IMR-90 (cell line): ENCODE measurements around the gene SPPL2A. TPM values are rescaled to one million over a fixed set of nuclear protein-coding genes. Genes with fewer than 3 reads are reported as not detected.

ENCODE experiments used
- ATAC-seq: fragments of 200-7000 bp; cut with Tn5 transposase; 2 replicates; pipeline ENCODE4 v1.9.1; 2020; ENCODE audit warnings: low read depth, mild to moderate bottlenecking, moderate library complexity
- BruUV-seq: library from RNA; stranded (reverse); fragments of 400-500 nt; replicated peaks from 2 replicates; lab custom pipeline; 2021; lab: Mats Ljungman, UMichigan
- CTCF ChIA-PET: fragments of 300-600 bp; formaldehyde crosslinking; extraction: SDS; loops from one replicate; lab custom pipeline; 2021; ENCODE audit warnings: antibody characterized with exemption; lab: Yijun Ruan, JAX
- POLR2A ChIA-PET: fragments of 300-600 bp; sonication (Branson Sonifier 250); formaldehyde crosslinking; loops from one replicate; lab custom pipeline; 2022; ENCODE audit warnings: antibody characterized with exemption; ENCODE audit not compliant: unreplicated experiment; lab: Charles Lee
- DNase-seq: peaks from one replicate; pipeline ENCODE4 v3.0.0; 2013
- H2AFZ ChIP-seq: replicated peaks from 2 replicates; pipeline ENCODE3; 2013; ENCODE audit warnings: low read length, mild to moderate bottlenecking; ENCODE audit not compliant: poor library complexity
- H2AK5ac ChIP-seq: 2 replicates; pipeline ENCODE4 v1.6.1; 2013; ENCODE audit warnings: low read depth, low read length, inconsistent platforms
- H2AK9ac ChIP-seq: replicated peaks from 2 replicates; pipeline ENCODE3; 2013; ENCODE audit warnings: mild to moderate bottlenecking, low read depth, low read length, moderate library complexity; ENCODE audit not compliant: poor library complexity
- H2BK120ac ChIP-seq: 2 replicates; pipeline ENCODE4 v1.6.1; 2013; ENCODE audit warnings: low read depth, low read length, inconsistent platforms
- H2BK15ac ChIP-seq: 3 replicates; pipeline ENCODE4 v1.6.1; 2013; ENCODE audit warnings: low read depth, low read length, inconsistent platforms
- H2BK20ac ChIP-seq: 2 replicates; pipeline ENCODE4 v1.6.1; 2013; ENCODE audit warnings: low read depth, mild to moderate bottlenecking, inconsistent platforms, low read length, moderate library complexity
- H2BK5ac ChIP-seq: 2 replicates; pipeline ENCODE4 v1.6.1; 2013; ENCODE audit warnings: mild to moderate bottlenecking, low read depth, low read length, inconsistent platforms; ENCODE audit not compliant: poor library complexity, severe bottlenecking
- H3K14ac ChIP-seq: replicated peaks from 2 replicates; pipeline ENCODE4 v1.6.1; 2013; ENCODE audit warnings: low read depth, low read length, inconsistent platforms
- H3K18ac ChIP-seq: 2 replicates; pipeline ENCODE4 v1.6.1; 2013; ENCODE audit warnings: low read depth, low read length, control low read depth
- H3K23ac ChIP-seq: 2 replicates; pipeline ENCODE4 v1.6.1; 2013; ENCODE audit warnings: low read depth, low read length, inconsistent platforms
- H3K27ac ChIP-seq: 2 replicates; pipeline ENCODE4 v1.5.1; 2013; ENCODE audit warnings: mild to moderate bottlenecking, control low read depth, low read length; ENCODE audit not compliant: insufficient read depth
- H3K27me3 ChIP-seq: 2 replicates; pipeline ENCODE4 v1.6.1; 2013; ENCODE audit warnings: low read length; ENCODE audit not compliant: control insufficient read depth, insufficient read depth
- H3K36me3 ChIP-seq: 2 replicates; pipeline ENCODE4 v1.6.1; 2013; ENCODE audit warnings: low read length, mixed read lengths; ENCODE audit not compliant: control insufficient read depth, insufficient read depth
- H3K4ac ChIP-seq: 2 replicates; pipeline ENCODE4 v1.6.1; 2013; ENCODE audit warnings: low read depth, low read length, inconsistent platforms
- H3K4me1 ChIP-seq: 2 replicates; pipeline ENCODE4 v1.6.1; 2013; ENCODE audit warnings: low read length, mixed read lengths; ENCODE audit not compliant: control insufficient read depth, insufficient read depth
- H3K4me2 ChIP-seq: 2 replicates; pipeline ENCODE4 v1.6.1; 2013; ENCODE audit warnings: low read depth, mild to moderate bottlenecking, control low read depth, low read length, moderate library complexity
- H3K4me3 ChIP-seq: 2 replicates; pipeline ENCODE4 v1.5.1; 2013; ENCODE audit warnings: low read depth, mild to moderate bottlenecking, control low read depth, low read length, moderate library complexity; ENCODE audit not compliant: insufficient read depth
- H3K56ac ChIP-seq: 2 replicates; pipeline ENCODE4 v1.6.1; 2013; ENCODE audit warnings: low read length, inconsistent platforms; ENCODE audit not compliant: insufficient read depth; ENCODE audit errors: extremely low read depth
- H3K79me1 ChIP-seq, 2 experiments: 2 replicates each; pipeline ENCODE4 v1.6.1; 2013; ENCODE audit warnings: low read length in 2 of 2, inconsistent platforms in 1 of 2, low read depth in 1 of 2
- H3K9ac ChIP-seq: 2 replicates; pipeline ENCODE4 v1.6.1; 2013; ENCODE audit warnings: low read depth, low read length, control low read depth
- H3K9me1 ChIP-seq: 2 replicates; pipeline ENCODE4 v1.6.1; 2013; ENCODE audit warnings: low read length, inconsistent platforms; ENCODE audit not compliant: insufficient read depth
- H3K9me3 ChIP-seq: 2 replicates; pipeline ENCODE4 v1.6.1; 2013; ENCODE audit warnings: low read length; ENCODE audit not compliant: control insufficient read depth, insufficient read depth
- H4K20me1 ChIP-seq: 2 replicates; pipeline ENCODE4 v1.6.1; 2013; ENCODE audit warnings: low read length, inconsistent platforms; ENCODE audit not compliant: insufficient read depth
- H4K5ac ChIP-seq: 2 replicates; pipeline ENCODE4 v1.6.1; 2013; ENCODE audit warnings: mild to moderate bottlenecking, low read depth, low read length, control low read depth
- H4K8ac ChIP-seq, 2 experiments: 2 replicates each; pipeline ENCODE4 v1.6.1; 2013; ENCODE audit warnings: low read depth in 2 of 2, low read length in 2 of 2, control low read depth in 1 of 2, inconsistent platforms in 1 of 2
- H4K91ac ChIP-seq: 2 replicates; pipeline ENCODE4 v1.6.1; 2013; ENCODE audit warnings: low read depth, low read length, inconsistent platforms; ENCODE audit not compliant: insufficient read depth
- CEBPB ChIP-seq: IDR thresholded peaks from 2 replicates; pipeline ENCODE4 v1.6.1; 2012; ENCODE audit warnings: low read depth, low read length, improper control_type of control experiment
- NFE2L2 ChIP-seq: fragments of 150-350 bp; IDR thresholded peaks from 2 replicates; pipeline ENCODE4 v1.6.1; 2016; ENCODE audit warnings: low read depth, mild to moderate bottlenecking, low read length
- RAD21 ChIP-seq: IDR thresholded peaks from 2 replicates; pipeline ENCODE4 v1.6.1; 2012; ENCODE audit warnings: low read length, improper control_type of control experiment
- SMC3 ChIP-seq: fragments of 150-350 bp; IDR thresholded peaks from 2 replicates; pipeline ENCODE4 v1.6.1; 2016; ENCODE audit warnings: low read depth, mild to moderate bottlenecking, antibody characterized with exemption, low read length, moderate library complexity
- WGBS, 2 experiments: methylation state at CpG; one replicate each; pipeline versions ENCODE4 v1.1.5 to v1.1.7; 2013; ENCODE audit warnings: missing lambda C conversion rate in 2 of 2; ENCODE audit not compliant: insufficient read length in 1 of 2; ENCODE audit errors: extremely low coverage in 2 of 2; 5-methylcytosine and 5-hydroxymethylcytosine counted together
- dilution Hi-C: fragments of 300-500 bp; cut with HindIII; formaldehyde crosslinking; loops from one replicate; pipeline ENCODE4 v1.14.3; 2018; ENCODE audit warnings: low sequenced_read_pairs; ENCODE audit not compliant: unreplicated experiment
- in situ Hi-C: fragments of 300-500 bp; cut with MboI; formaldehyde crosslinking; loops from 3 replicates; pipeline ENCODE4 v1.14.3; 2019; ENCODE audit warnings: low sequenced_read_pairs, inconsistent platforms, mixed read lengths
- intact Hi-C: fragments of 100-400 bp; cut with micrococcal nuclease; formaldehyde crosslinking; loops from 2 replicates; pipeline ENCODE4 v1.10.0; 2022
- polyA plus RNA-seq, 3 experiments: library from polyadenylated mRNA; depleted of rRNA; stranded (reverse); fragments of >200 nt; gene quantifications; 2 replicates each; pipeline ENCODE4 v1.2.3, GENCODE V29; 2012; ENCODE audit warnings: low replicate concordance in 1 of 3
- total RNA-seq: library from RNA; depleted of rRNA; stranded (reverse); fragments of >200 nt; gene quantifications from 2 replicates; pipeline ENCODE4 v1.2.3, GENCODE V29; 2012
- TF ChIP-seq, protein P1 (sequence below): fragments of 150-350 bp; IDR thresholded peaks from 2 replicates; pipeline ENCODE4 v1.6.1; 2017; ENCODE audit warnings: mild to moderate bottlenecking, antibody characterized with exemption, low read length, low read depth

SPPL2A gene
- total and polyA plus RNA-seq, 2 of the 4 experiments (the other 2 are of a cell fraction), result 29.2 to 53.8 TPM

DNA sequence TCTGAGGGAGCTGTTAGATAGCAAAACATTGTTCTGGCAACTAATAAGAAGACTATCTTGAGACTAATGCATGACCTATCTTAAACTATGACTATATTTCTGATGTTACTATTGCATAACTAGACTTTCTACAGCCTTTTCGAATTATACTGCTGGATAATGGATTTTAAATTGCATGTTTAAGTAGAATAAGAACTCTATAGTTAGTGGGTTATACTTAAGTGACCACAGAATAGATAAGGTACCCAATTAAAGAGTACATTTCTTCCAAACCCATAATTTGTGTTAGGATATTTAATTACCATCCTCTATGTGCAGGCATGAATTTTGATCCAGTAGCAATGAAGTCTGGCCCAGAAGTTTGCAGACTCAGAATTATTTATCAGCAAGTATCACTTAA is 44.6 kb upstream of the SPPL2A start:
- Histone ChIP-seq H3K4me2 (no peak overlapping the region), H3K4me1 (no peaks in the 10 kb centered on the region), H4K20me1 (no peaks in the 10 kb centered on the region), H3K79me1 (no peaks in the 10 kb centered on the region), H4K5ac (no peak overlapping the region), H4K91ac (no peak overlapping the region), H2AFZ (no peak overlapping the region), H4K8ac (no peak overlapping the region), H3K27me3 (peaks cover 9% of the 10 kb centered on the region), H3K23ac (no peak overlapping the region), H2BK20ac (no peak overlapping the region), H3K9me1 (no peaks in the 10 kb centered on the region), H2AK5ac (no peak overlapping the region), H3K4me3 (no peak overlapping the region), H2BK15ac (no peak overlapping the region), H3K14ac (no peak overlapping the region), H3K36me3 (no peaks in the 10 kb centered on the region), H2AK9ac (no peak overlapping the region), H2BK120ac (no peak overlapping the region), H3K56ac (no peak overlapping the region), H3K27ac (no peak overlapping the region), H3K4ac (no peak overlapping the region), H3K18ac (no peak overlapping the region), H3K9me3 (no peaks in the 10 kb centered on the region), H2BK5ac (no peak overlapping the region), H3K9ac (no peak overlapping the region)
- dilution Hi-C loops, result no loop called here
- CTCF ChIA-PET, result interaction anchor here (0.6 kb wide), 1 partner anchor 128 kb away, joined by 3 read pairs; no protein-coding TSS in a partner anchor
- in situ Hi-C loops, result no loop called here
- POLR2A ChIA-PET, result no interaction called here
- no peak for DNase-seq
- intact Hi-C loops, result no loop called here
- BruUV-seq, result no TSS peak
- no CpG with 5 or more reads among the region's 1 CpG for WGBS, 2 experiments
- TF ChIP-seq RAD21 (no peak), NFE2L2 (no peak), CEBPB (0 out of 2 replicates have a peak, but pooled peaks have one; percentile 14), SMC3 (no peak)
- TF ChIP-seq, protein P1, sequence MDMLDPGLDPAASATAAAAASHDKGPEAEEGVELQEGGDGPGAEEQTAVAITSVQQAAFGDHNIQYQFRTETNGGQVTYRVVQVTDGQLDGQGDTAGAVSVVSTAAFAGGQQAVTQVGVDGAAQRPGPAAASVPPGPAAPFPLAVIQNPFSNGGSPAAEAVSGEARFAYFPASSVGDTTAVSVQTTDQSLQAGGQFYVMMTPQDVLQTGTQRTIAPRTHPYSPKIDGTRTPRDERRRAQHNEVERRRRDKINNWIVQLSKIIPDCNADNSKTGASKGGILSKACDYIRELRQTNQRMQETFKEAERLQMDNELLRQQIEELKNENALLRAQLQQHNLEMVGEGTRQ, result no peak
- ATAC-seq, result no peak
